ENCODE results near the gene LRRC52.
A peak's percentile ranks its signal among the peaks of the same experiment; 100 is the strongest.

DNA sequence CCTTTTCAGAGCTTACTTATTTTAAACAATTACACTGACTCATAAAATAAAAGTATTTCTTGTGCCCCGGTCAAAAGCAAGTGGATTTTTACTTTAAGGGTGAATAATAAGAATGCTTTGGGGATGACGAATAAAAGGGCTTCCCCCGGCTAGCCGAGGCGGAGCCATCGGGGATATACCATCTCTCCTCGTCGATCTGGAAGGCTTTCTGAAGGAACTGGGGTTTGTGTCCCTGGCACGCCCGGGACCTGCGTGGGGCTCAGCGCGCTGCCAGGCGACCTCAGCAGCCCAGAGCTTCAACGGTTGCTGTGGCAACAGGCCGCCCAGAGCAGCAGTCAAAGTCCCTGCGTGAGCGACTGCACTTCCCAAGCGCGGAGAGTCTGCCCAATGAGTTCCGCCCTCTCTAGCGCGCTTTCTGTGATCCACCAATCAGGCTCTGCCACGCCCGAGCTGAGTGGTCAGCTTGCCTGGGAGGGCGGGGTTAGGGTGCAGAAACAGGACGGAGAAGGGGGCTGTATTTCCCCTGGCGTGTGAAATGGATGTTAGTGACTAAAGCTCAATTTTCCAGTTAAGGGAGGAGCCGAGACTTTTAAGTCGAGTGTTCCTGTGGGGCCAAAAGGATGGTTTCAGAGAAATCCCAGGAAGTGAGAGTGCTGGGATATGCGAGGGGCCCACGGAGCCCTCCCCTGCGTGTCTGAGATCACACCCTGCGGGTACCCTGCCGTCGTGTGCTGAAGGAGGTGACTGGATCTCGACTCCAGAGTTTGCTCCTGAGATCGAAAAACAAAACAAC is 54.3 kb downstream of the LRRC52 start:
- TF ChIP-seq RAD21 (IDR thresholded peaks at IDR 0.05; ENCODE audit: low read length): no peak
- TF ChIP-seq, protein P1, sequence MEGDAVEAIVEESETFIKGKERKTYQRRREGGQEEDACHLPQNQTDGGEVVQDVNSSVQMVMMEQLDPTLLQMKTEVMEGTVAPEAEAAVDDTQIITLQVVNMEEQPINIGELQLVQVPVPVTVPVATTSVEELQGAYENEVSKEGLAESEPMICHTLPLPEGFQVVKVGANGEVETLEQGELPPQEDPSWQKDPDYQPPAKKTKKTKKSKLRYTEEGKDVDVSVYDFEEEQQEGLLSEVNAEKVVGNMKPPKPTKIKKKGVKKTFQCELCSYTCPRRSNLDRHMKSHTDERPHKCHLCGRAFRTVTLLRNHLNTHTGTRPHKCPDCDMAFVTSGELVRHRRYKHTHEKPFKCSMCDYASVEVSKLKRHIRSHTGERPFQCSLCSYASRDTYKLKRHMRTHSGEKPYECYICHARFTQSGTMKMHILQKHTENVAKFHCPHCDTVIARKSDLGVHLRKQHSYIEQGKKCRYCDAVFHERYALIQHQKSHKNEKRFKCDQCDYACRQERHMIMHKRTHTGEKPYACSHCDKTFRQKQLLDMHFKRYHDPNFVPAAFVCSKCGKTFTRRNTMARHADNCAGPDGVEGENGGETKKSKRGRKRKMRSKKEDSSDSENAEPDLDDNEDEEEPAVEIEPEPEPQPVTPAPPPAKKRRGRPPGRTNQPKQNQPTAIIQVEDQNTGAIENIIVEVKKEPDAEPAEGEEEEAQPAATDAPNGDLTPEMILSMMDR (IDR thresholded peaks at IDR 0.05): no peak
- TF ChIP-seq MXI1 (IDR thresholded peaks at IDR 0.05; ENCODE audit: low read depth, low read length): peak; percentile 97
- TF ChIP-seq, protein P2, sequence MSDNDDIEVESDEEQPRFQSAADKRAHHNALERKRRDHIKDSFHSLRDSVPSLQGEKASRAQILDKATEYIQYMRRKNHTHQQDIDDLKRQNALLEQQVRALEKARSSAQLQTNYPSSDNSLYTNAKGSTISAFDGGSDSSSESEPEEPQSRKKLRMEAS (IDR thresholded peaks at IDR 0.05; ENCODE audit: low read depth): peak; percentile 48; the same call in 1 of the 2 replicates
- peak; percentile 83 for TF ChIP-seq FOSL2 (IDR thresholded peaks at IDR 0.05; ENCODE audit: borderline replicate concordance, low read depth)
- TF ChIP-seq SIN3A (IDR thresholded peaks at IDR 0.05; ENCODE audit: borderline replicate concordance, low read depth, low read length): no peak
- peak; percentile 38; the same call in 1 of the 2 replicates for TF ChIP-seq POLR2AphosphoS5 (IDR thresholded peaks at IDR 0.05; ENCODE audit: low read depth, low read length)
- TF ChIP-seq, protein P3, sequence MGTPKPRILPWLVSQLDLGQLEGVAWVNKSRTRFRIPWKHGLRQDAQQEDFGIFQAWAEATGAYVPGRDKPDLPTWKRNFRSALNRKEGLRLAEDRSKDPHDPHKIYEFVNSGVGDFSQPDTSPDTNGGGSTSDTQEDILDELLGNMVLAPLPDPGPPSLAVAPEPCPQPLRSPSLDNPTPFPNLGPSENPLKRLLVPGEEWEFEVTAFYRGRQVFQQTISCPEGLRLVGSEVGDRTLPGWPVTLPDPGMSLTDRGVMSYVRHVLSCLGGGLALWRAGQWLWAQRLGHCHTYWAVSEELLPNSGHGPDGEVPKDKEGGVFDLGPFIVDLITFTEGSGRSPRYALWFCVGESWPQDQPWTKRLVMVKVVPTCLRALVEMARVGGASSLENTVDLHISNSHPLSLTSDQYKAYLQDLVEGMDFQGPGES (IDR thresholded peaks at IDR 0.05; ENCODE audit: low read depth, low read length): peak; percentile 60; the same call in 1 of the 2 replicates
- TF ChIP-seq, protein P4, sequence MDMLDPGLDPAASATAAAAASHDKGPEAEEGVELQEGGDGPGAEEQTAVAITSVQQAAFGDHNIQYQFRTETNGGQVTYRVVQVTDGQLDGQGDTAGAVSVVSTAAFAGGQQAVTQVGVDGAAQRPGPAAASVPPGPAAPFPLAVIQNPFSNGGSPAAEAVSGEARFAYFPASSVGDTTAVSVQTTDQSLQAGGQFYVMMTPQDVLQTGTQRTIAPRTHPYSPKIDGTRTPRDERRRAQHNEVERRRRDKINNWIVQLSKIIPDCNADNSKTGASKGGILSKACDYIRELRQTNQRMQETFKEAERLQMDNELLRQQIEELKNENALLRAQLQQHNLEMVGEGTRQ (IDR thresholded peaks at IDR 0.05; ENCODE audit: borderline replicate concordance, low read depth, low read length): no peak
- no peak for TF ChIP-seq EZH2phosphoT487 (IDR thresholded peaks at IDR 0.05; ENCODE audit: borderline replicate concordance, low read depth)
- no peak for TF ChIP-seq NFIC (IDR thresholded peaks at IDR 0.05; ENCODE audit: borderline replicate concordance)
- TF ChIP-seq, protein P5, sequence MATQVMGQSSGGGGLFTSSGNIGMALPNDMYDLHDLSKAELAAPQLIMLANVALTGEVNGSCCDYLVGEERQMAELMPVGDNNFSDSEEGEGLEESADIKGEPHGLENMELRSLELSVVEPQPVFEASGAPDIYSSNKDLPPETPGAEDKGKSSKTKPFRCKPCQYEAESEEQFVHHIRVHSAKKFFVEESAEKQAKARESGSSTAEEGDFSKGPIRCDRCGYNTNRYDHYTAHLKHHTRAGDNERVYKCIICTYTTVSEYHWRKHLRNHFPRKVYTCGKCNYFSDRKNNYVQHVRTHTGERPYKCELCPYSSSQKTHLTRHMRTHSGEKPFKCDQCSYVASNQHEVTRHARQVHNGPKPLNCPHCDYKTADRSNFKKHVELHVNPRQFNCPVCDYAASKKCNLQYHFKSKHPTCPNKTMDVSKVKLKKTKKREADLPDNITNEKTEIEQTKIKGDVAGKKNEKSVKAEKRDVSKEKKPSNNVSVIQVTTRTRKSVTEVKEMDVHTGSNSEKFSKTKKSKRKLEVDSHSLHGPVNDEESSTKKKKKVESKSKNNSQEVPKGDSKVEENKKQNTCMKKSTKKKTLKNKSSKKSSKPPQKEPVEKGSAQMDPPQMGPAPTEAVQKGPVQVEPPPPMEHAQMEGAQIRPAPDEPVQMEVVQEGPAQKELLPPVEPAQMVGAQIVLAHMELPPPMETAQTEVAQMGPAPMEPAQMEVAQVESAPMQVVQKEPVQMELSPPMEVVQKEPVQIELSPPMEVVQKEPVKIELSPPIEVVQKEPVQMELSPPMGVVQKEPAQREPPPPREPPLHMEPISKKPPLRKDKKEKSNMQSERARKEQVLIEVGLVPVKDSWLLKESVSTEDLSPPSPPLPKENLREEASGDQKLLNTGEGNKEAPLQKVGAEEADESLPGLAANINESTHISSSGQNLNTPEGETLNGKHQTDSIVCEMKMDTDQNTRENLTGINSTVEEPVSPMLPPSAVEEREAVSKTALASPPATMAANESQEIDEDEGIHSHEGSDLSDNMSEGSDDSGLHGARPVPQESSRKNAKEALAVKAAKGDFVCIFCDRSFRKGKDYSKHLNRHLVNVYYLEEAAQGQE (IDR thresholded peaks at IDR 0.05; ENCODE audit: low read depth, low read length): no peak
- peak; percentile 68 for TF ChIP-seq CHD2 (IDR thresholded peaks at IDR 0.05; ENCODE audit: low read length, partially characterized antibody)

Data from SK-N-SH (cell line).